H9 (cell line): ENCODE results near the gene RABGAP1L. TPM values are rescaled to one million over a fixed set of nuclear protein-coding genes. Genes with fewer than 3 reads are reported as not detected.

Source experiments
- DNase-seq: peaks from one replicate; pipeline ENCODE4 v3.0.0-alpha.2; 2017
- H2AFZ ChIP-seq: one replicate; pipeline ENCODE4 v1.6.1; 2013; ENCODE audit warnings: mild to moderate bottlenecking, low read length, control low read depth, moderate library complexity
- H2AK5ac ChIP-seq: 2 replicates; pipeline ENCODE4 v1.6.1; 2013; ENCODE audit warnings: low read length, control low read depth, mixed read lengths; ENCODE audit not compliant: insufficient read length
- H2BK120ac ChIP-seq: one replicate; pipeline ENCODE4 v1.6.1; 2013; ENCODE audit warnings: low read depth, mild to moderate bottlenecking, low read length, control low read depth, inconsistent platforms; ENCODE audit not compliant: poor library complexity, severe bottlenecking
- H2BK12ac ChIP-seq: 2 replicates; pipeline ENCODE4 v1.6.1; 2013; ENCODE audit warnings: low read length, control low read depth, mixed read lengths, low read depth; ENCODE audit not compliant: insufficient read length
- H2BK15ac ChIP-seq: 2 replicates; pipeline ENCODE4 v1.6.1; 2013; ENCODE audit warnings: low read depth, low read length, control low read depth
- H2BK20ac ChIP-seq: one replicate; pipeline ENCODE4 v1.6.1; 2013; ENCODE audit warnings: low read depth, mild to moderate bottlenecking, low read length, control low read depth, inconsistent platforms; ENCODE audit not compliant: poor library complexity, severe bottlenecking
- H2BK5ac ChIP-seq: 2 replicates; pipeline ENCODE4 v1.6.1; 2013; ENCODE audit warnings: low read length, control low read depth, mixed read lengths; ENCODE audit not compliant: insufficient read length
- H3K14ac ChIP-seq: 2 replicates; pipeline ENCODE4 v1.6.1; 2013; ENCODE audit warnings: low read length, control low read depth; ENCODE audit not compliant: insufficient read depth
- H3K18ac ChIP-seq: 2 replicates; pipeline ENCODE4 v1.6.1; 2013; ENCODE audit warnings: low read depth, mild to moderate bottlenecking, mixed read lengths, low read length, control low read depth; ENCODE audit not compliant: insufficient read length
- H3K23ac ChIP-seq: 2 replicates; pipeline ENCODE4 v1.6.1; 2013; ENCODE audit warnings: low read length, control low read depth, mixed read lengths, low read depth; ENCODE audit not compliant: insufficient read length
- H3K23me2 ChIP-seq: 2 replicates; pipeline ENCODE4 v1.6.1; 2013; ENCODE audit warnings: low read depth, mild to moderate bottlenecking, mixed read lengths, low read length, control low read depth; ENCODE audit not compliant: insufficient read length, poor library complexity, severe bottlenecking
- H3K27ac ChIP-seq: 2 replicates; pipeline ENCODE4 v1.5.1; 2013; ENCODE audit warnings: low read length, control low read depth, mixed read lengths, low read depth; ENCODE audit not compliant: insufficient read length
- H3K27me3 ChIP-seq: 2 replicates; pipeline ENCODE4 v1.6.1; 2013; ENCODE audit warnings: low read length, control low read depth, inconsistent platforms; ENCODE audit not compliant: insufficient read depth
- H3K4ac ChIP-seq: 2 replicates; pipeline ENCODE4 v1.6.1; 2013; ENCODE audit warnings: low read depth, mild to moderate bottlenecking, control low read depth, inconsistent platforms, low read length, moderate library complexity
- H3K4me1 ChIP-seq: 2 replicates; pipeline ENCODE4 v1.6.1; 2013; ENCODE audit warnings: low read length, control low read depth, inconsistent platforms; ENCODE audit not compliant: insufficient read depth
- H3K4me2 ChIP-seq: 2 replicates; pipeline ENCODE4 v1.6.1; 2013; ENCODE audit warnings: low read length, control low read depth, mixed read lengths; ENCODE audit not compliant: insufficient read length, insufficient read depth
- H3K56ac ChIP-seq: 2 replicates; pipeline ENCODE4 v1.6.1; 2013; ENCODE audit warnings: low read depth, mild to moderate bottlenecking, mixed read lengths, low read length, control low read depth; ENCODE audit not compliant: insufficient read length
- H3K79me1 ChIP-seq: 2 replicates; pipeline ENCODE4 v1.6.1; 2013; ENCODE audit warnings: low read depth, mild to moderate bottlenecking, moderate library complexity, low read length, control low read depth, inconsistent platforms; ENCODE audit not compliant: insufficient read depth, poor library complexity, severe bottlenecking
- H3K79me2 ChIP-seq: 2 replicates; pipeline ENCODE4 v1.6.1; 2013; ENCODE audit warnings: low read length, control low read depth, inconsistent platforms; ENCODE audit not compliant: insufficient read depth
- H3K9ac ChIP-seq: 2 replicates; pipeline ENCODE4 v1.6.1; 2013; ENCODE audit warnings: low read length, control low read depth, mixed read lengths; ENCODE audit not compliant: insufficient read length; ENCODE audit errors: extremely low read depth
- H3K9me3 ChIP-seq: one replicate; pipeline ENCODE4 v1.6.1; 2013; ENCODE audit warnings: low read depth, low read length, inconsistent platforms; ENCODE audit not compliant: control insufficient read depth
- H3T11ph ChIP-seq: one replicate; pipeline ENCODE4 v1.6.1; 2013; ENCODE audit warnings: mild to moderate bottlenecking, low read length, control low read depth, inconsistent platforms
- H4K20me1 ChIP-seq: one replicate; pipeline ENCODE4 v1.6.1; 2013; ENCODE audit not compliant: control insufficient read depth, insufficient read length, insufficient read depth
- H4K5ac ChIP-seq: 2 replicates; pipeline ENCODE4 v1.6.1; 2013; ENCODE audit warnings: low read depth, mild to moderate bottlenecking, mixed read lengths, low read length, control low read depth; ENCODE audit not compliant: insufficient read length
- H4K8ac ChIP-seq: replicated peaks from 2 replicates; pipeline ENCODE4 v1.6.1; 2013; ENCODE audit warnings: low read length, control low read depth, mixed read lengths, low read depth; ENCODE audit not compliant: insufficient read length
- H4K91ac ChIP-seq: 2 replicates; pipeline ENCODE4 v1.6.1; 2013; ENCODE audit warnings: low read depth, mild to moderate bottlenecking, moderate library complexity, mixed read lengths, low read length, control low read depth; ENCODE audit not compliant: insufficient read length
- H3K27ac Mint-ChIP-seq, 3 experiments: 2 replicates in 2 of 3; 3 replicates in 1 of 3; pipeline ENCODE4 v1.8.0; 2020 to 2021; ENCODE audit warnings: mixed read lengths in 3 of 3, mild to moderate bottlenecking in 1 of 3, moderate library complexity in 1 of 3
- H3K27me3 Mint-ChIP-seq: 2 replicates; pipeline ENCODE4 v1.8.0; 2021; ENCODE audit warnings: low read depth, mild to moderate bottlenecking, moderate library complexity, mixed read lengths
- H3K36me3 Mint-ChIP-seq, 3 experiments: 2 replicates in 2 of 3; 3 replicates in 1 of 3; pipeline ENCODE4 v1.8.0; 2020 to 2021; ENCODE audit warnings: low read depth in 3 of 3, mixed read lengths in 3 of 3; ENCODE audit not compliant: insufficient read depth in 1 of 3
- H3K4me1 Mint-ChIP-seq, 2 experiments: 2 replicates each; pipeline ENCODE4 v1.8.0; 2020; ENCODE audit warnings: mixed read lengths in 2 of 2
- H3K4me3 Mint-ChIP-seq, 2 experiments: 2 replicates in 1 of 2; 3 replicates in 1 of 2; pipeline ENCODE4 v1.8.0; 2020 to 2021; ENCODE audit warnings: mild to moderate bottlenecking in 2 of 2, mixed read lengths in 2 of 2, moderate library complexity in 1 of 2
- H3K9me3 Mint-ChIP-seq, 2 experiments: 2 replicates in 1 of 2; 3 replicates in 1 of 2; pipeline ENCODE4 v1.8.0; 2020; ENCODE audit warnings: mild to moderate bottlenecking in 2 of 2, mixed read lengths in 2 of 2, moderate library complexity in 1 of 2
- WGBS: extraction: QIAGEN DNeasy Blood & Tissue Kit; methylation state at CpG from one replicate; pipeline ENCODE4 v1.1.7; 2013; ENCODE audit warnings: missing lambda C conversion rate, low lambda C conversion rate, mixed read lengths; ENCODE audit not compliant: insufficient read length; ENCODE audit errors: extremely low coverage; 5-methylcytosine and 5-hydroxymethylcytosine counted together
- total RNA-seq: library from RNA; stranded (reverse); gene quantifications from 2 replicates; pipeline ENCODE4 v1.2.1, GENCODE V29; 2021
- TF ChIP-seq, protein P1 (sequence below): fragments of 200-600 bp; sonication (generic); conservative IDR thresholded peaks from 3 replicates; pipeline ENCODE4 v1.8.0; 2021; ENCODE audit warnings: antibody characterized with exemption, mild to moderate bottlenecking

RABGAP1L gene
- total RNA-seq, 1 experiment from 2014 or later, result 147 TPM

DNA sequence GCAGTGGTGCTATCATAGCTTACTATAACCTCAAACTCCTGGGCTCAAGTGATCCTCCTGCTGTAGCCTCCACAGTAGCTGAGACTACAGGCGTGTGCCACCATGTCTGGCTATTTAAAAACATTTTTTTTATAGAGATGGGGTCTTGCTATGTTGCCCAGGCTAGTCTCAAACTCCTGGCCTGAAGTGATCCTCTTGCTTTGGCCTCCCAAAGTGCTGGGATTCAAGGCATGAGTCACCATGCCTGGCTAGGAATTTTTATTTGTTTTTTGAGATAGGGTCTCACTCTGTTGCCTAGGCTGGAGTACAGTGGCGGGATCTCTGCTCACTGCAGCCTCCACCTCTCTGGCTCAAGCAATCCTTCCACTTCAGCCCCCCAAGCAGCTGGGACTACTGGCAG is 8.8 kb upstream of the RABGAP1L start:
- Histone ChIP-seq H3K27ac (no peak overlapping the region), H3K23ac (no peak overlapping the region), H2BK20ac (no peak overlapping the region), H2BK15ac (no peak overlapping the region), H3T11ph (no peak overlapping the region), H3K14ac (no peak overlapping the region), H2BK120ac (no peak overlapping the region), H3K79me1 (no peaks in the 10 kb centered on the region), H3K9ac (no peak overlapping the region), H2BK5ac (no peak overlapping the region), H2BK12ac (no peak overlapping the region), H4K8ac (no peak overlapping the region), H3K23me2 (no peaks in the 10 kb centered on the region), H3K9me3 (no peaks in the 10 kb centered on the region), H4K5ac (no peak overlapping the region), H3K4ac (no peak overlapping the region), H2AK5ac (no peak overlapping the region), H3K27me3 (no peaks in the 10 kb centered on the region), H3K4me1 (no peaks in the 10 kb centered on the region), H2AFZ (no peak overlapping the region), H3K4me2 (no peak overlapping the region), H4K20me1 (no peaks in the 10 kb centered on the region), H3K79me2 (no peaks in the 10 kb centered on the region), H3K18ac (no peak overlapping the region), H4K91ac (no peak overlapping the region), H3K56ac (no peak overlapping the region)
- TF ChIP-seq, protein P1, sequence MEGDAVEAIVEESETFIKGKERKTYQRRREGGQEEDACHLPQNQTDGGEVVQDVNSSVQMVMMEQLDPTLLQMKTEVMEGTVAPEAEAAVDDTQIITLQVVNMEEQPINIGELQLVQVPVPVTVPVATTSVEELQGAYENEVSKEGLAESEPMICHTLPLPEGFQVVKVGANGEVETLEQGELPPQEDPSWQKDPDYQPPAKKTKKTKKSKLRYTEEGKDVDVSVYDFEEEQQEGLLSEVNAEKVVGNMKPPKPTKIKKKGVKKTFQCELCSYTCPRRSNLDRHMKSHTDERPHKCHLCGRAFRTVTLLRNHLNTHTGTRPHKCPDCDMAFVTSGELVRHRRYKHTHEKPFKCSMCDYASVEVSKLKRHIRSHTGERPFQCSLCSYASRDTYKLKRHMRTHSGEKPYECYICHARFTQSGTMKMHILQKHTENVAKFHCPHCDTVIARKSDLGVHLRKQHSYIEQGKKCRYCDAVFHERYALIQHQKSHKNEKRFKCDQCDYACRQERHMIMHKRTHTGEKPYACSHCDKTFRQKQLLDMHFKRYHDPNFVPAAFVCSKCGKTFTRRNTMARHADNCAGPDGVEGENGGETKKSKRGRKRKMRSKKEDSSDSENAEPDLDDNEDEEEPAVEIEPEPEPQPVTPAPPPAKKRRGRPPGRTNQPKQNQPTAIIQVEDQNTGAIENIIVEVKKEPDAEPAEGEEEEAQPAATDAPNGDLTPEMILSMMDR, result no peak
- Mint-ChIP-seq H3K9me3 (peaks cover 14 to 16% of the 10 kb centered on the region in 2 experiments), H3K4me3 (no peak overlapping the region), H3K4me1 (no peaks in the 10 kb centered on the region), H3K27ac (no peak overlapping the region), H3K27me3 (peaks cover 2% of the 10 kb centered on the region; the same call in 1 of the 2 replicates), H3K36me3 (peaks cover 2 to 5% (median 3%) of the 10 kb centered on the region in 3 experiments; a peak in 5 of 7 replicates)
- WGBS, result no CpG with 5 or more reads among the region's 2 CpGs
- no peak for DNase-seq
